Osteoblast (primary cell): ENCODE measurements around the gene C1orf105. TPM values are rescaled to one million over a fixed set of nuclear protein-coding genes. Genes with fewer than 3 reads are reported as not detected.

Source experiments
- DNase-seq: peaks from one replicate; pipeline ENCODE4 v3.0.0; 2011; ENCODE audit warnings: low spot score, mixed read lengths; ENCODE audit not compliant: insufficient read length; ENCODE audit errors: missing footprints
- H2AFZ ChIP-seq: 2 replicates; pipeline ENCODE4 v1.6.0; 2011; ENCODE audit warnings: mild to moderate bottlenecking, low read length
- H3K27ac ChIP-seq: 2 replicates; pipeline ENCODE4 v1.5.1; 2011; ENCODE audit warnings: mild to moderate bottlenecking, low read depth, low read length, moderate library complexity
- H3K27me3 ChIP-seq: 2 replicates; pipeline ENCODE4 v1.6.0; 2012; ENCODE audit warnings: mild to moderate bottlenecking, control low read depth, inconsistent platforms, low read length, moderate library complexity; ENCODE audit not compliant: insufficient read depth
- H3K36me3 ChIP-seq: 2 replicates; pipeline ENCODE4 v1.5.1; 2011; ENCODE audit warnings: mild to moderate bottlenecking, low read length, control low read depth, moderate library complexity; ENCODE audit not compliant: insufficient read depth
- H3K4me1 ChIP-seq: 2 replicates; pipeline ENCODE4 v1.5.1; 2011; ENCODE audit warnings: mild to moderate bottlenecking, low read length, control low read depth, moderate library complexity; ENCODE audit not compliant: insufficient read depth
- H3K4me2 ChIP-seq: 2 replicates; pipeline ENCODE4 v1.6.0; 2011; ENCODE audit warnings: mild to moderate bottlenecking, low read length; ENCODE audit not compliant: insufficient read depth
- H3K4me3 ChIP-seq: fragments of 200-600 bp; sonication (generic); 3 replicates; pipeline ENCODE4 v1.5.1; 2012; ENCODE audit warnings: mild to moderate bottlenecking, low read length, inconsistent platforms; ENCODE audit not compliant: insufficient read depth
- H3K79me2 ChIP-seq: 2 replicates; pipeline ENCODE4 v1.6.0; 2012; ENCODE audit warnings: mild to moderate bottlenecking, low read length, control low read depth, inconsistent platforms; ENCODE audit not compliant: insufficient read depth
- H3K9me3 ChIP-seq: 2 replicates; pipeline ENCODE4 v1.5.1; 2011; ENCODE audit warnings: low read depth, low read length, control low read depth
- H4K20me1 ChIP-seq: 2 replicates; pipeline ENCODE4 v1.6.0; 2012; ENCODE audit warnings: mild to moderate bottlenecking, low read length, control low read depth; ENCODE audit not compliant: insufficient read depth
- total RNA-seq: library from RNA; depleted of rRNA; stranded (reverse); fragments of >200 nt; gene quantifications from 2 replicates; pipeline ENCODE4 v1.2.3, GENCODE V29; 2012
- TF ChIP-seq, protein P1 (sequence below): IDR thresholded peaks from 2 replicates; pipeline ENCODE4 v1.5.1; 2011; ENCODE audit warnings: mild to moderate bottlenecking, low read depth, low read length, moderate library complexity; ENCODE audit errors: extremely low read depth

C1orf105 gene
- total RNA-seq, 1 donor: not detected

DNA sequence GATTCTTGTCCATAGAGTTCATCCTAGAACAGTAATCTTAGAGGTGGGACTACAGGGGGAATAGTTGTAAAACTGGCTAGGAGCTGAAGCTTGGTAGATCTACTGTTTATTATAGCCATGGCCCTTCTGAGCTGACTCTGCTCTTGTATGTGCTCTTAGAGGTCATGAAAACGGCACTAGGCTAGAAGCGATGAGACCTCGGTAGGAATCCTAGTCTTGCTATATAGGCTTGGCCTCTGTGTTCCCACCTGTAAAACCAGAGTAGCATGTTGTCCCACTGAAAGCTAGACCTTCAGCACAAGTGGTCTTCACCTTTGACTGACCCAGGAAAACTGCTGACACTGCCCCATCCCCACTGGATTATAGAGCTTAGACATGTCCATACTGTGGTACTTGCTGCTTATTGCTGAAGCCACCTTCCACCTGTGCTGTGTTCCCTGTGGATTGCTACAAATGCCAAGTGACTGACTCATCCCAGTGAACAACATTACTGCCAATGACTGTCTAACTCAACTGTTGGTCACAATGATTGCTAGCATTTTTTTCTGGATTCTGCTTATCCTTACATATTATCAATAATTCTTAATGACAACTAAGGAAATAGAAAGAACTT lies 46.4 kb downstream of the C1orf105 start:
- Histone ChIP-seq H2AFZ (no peak overlapping the region), H3K4me1 (no peaks in the 10 kb centered on the region), H3K36me3 (no peaks in the 10 kb centered on the region), H3K79me2 (no peaks in the 10 kb centered on the region), H4K20me1 (no peaks in the 10 kb centered on the region), H3K4me2 (no peak overlapping the region), H3K9me3 (no peaks in the 10 kb centered on the region), H3K4me3 (no peak overlapping the region), H3K27me3 (no peaks in the 10 kb centered on the region), H3K27ac (no peak overlapping the region)
- DNase-seq: no peak
- TF ChIP-seq, protein P1, sequence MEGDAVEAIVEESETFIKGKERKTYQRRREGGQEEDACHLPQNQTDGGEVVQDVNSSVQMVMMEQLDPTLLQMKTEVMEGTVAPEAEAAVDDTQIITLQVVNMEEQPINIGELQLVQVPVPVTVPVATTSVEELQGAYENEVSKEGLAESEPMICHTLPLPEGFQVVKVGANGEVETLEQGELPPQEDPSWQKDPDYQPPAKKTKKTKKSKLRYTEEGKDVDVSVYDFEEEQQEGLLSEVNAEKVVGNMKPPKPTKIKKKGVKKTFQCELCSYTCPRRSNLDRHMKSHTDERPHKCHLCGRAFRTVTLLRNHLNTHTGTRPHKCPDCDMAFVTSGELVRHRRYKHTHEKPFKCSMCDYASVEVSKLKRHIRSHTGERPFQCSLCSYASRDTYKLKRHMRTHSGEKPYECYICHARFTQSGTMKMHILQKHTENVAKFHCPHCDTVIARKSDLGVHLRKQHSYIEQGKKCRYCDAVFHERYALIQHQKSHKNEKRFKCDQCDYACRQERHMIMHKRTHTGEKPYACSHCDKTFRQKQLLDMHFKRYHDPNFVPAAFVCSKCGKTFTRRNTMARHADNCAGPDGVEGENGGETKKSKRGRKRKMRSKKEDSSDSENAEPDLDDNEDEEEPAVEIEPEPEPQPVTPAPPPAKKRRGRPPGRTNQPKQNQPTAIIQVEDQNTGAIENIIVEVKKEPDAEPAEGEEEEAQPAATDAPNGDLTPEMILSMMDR: no peak

DNA sequence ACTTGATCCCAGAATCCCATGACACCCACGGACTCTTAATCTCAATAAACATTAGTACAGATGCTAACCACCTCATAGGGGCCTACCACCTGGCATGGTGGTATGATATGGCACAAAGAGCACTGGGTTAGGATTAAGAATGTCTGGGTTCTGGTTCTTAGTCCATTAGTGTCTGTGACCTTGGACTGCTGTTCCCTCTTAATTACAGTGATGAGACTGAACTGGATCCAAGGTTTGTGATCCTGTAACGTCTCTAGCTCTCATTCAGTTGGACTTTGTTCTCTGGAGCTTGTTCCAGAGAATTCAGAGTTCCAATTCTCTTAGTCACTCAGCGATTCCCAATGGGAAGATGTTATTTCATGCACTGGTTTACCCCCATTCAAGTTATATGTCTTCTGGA lies 47.0 kb downstream of the C1orf105 start:
- DNase-seq: no peak

GRCh38 chr1:172468296-172468695 lies 47.8 kb downstream of the C1orf105 start:
- Histone ChIP-seq H3K27me3 (no peaks in the 10 kb centered on the region), H3K36me3 (no peaks in the 10 kb centered on the region), H3K4me3 (no peak overlapping the region), H2AFZ (no peak overlapping the region), H3K27ac (no peak overlapping the region), H4K20me1 (no peaks in the 10 kb centered on the region), H3K79me2 (no peaks in the 10 kb centered on the region), H3K9me3 (no peaks in the 10 kb centered on the region), H3K4me1 (no peaks in the 10 kb centered on the region), H3K4me2 (no peak overlapping the region)
- TF ChIP-seq, protein P1: no peak
- DNase-seq: no peak

More for the DNA sequence above, 47.0 kb downstream of the C1orf105 start:
- H3K27ac ChIP-seq: no peak overlapping the region
- no peaks in the 10 kb centered on the region for H3K9me3 ChIP-seq
- H2AFZ ChIP-seq: no peak overlapping the region
- no peaks in the 10 kb centered on the region for H3K36me3 ChIP-seq
- no peaks in the 10 kb centered on the region for H4K20me1 ChIP-seq
- TF ChIP-seq, protein P1: no peak
- no peaks in the 10 kb centered on the region for H3K79me2 ChIP-seq
- H3K4me2 ChIP-seq: no peak overlapping the region
- H3K4me3 ChIP-seq: no peak overlapping the region
- no peaks in the 10 kb centered on the region for H3K27me3 ChIP-seq
- no peaks in the 10 kb centered on the region for H3K4me1 ChIP-seq

DNA sequence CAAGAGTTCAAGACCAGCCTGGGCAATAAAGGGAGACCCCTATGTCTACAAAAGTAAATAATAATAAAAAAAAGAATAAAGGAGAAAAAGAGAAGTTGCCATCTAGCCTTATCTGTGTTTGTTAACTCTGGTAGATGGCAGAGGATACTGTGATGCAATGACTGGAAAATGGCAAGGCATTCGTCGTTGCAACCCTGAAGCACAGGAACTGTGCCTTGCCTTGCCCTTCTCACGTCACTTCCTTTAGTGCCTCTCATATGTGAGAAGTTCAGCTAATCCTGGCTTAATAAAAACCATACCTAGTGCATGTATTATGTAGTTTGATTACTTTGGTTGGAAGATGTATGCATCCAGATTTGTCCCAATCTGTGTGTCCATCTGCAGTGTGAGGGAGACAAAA lies 49.2 kb downstream of the C1orf105 start:
- no peaks in the 10 kb centered on the region for H4K20me1 ChIP-seq
- TF ChIP-seq, protein P1: no peak
- DNase-seq: no peak
- no peak overlapping the region for H3K4me2 ChIP-seq
- no peak overlapping the region for H3K4me3 ChIP-seq
- no peaks in the 10 kb centered on the region for H3K79me2 ChIP-seq
- H3K4me1 ChIP-seq: no peaks in the 10 kb centered on the region
- H3K27ac ChIP-seq: no peak overlapping the region
- H3K9me3 ChIP-seq: no peaks in the 10 kb centered on the region
- H3K36me3 ChIP-seq: no peaks in the 10 kb centered on the region
- H3K27me3 ChIP-seq: peaks cover 3% of the 10 kb centered on the region
- H2AFZ ChIP-seq: no peak overlapping the region
